NOMO-1 treated with dmso at 0.1 percent for 144 hours (cell line): Measurements from ENCODE around the gene CPSF3.
"Not testable (repeated sequence)": the region's sequence is repeated elsewhere in the genome, so short reads cannot be mapped to it uniquely, and the experiment has no call there.

Experiments
- DNase-seq: peaks from one replicate; lab custom pipeline; 2025; ENCODE audit not compliant: unreplicated experiment; lab: John Stamatoyannopoulos, UW

The CPSF3 gene

GRCh38 chr2:9498210-9498609 is 74.8 kb downstream of the CPSF3 start:
- DNase-seq: no peak

- DNase-seq: no peak
Measured at GRCh38 chr2:9508931-9509330, 85.5 kb downstream of the CPSF3 start.

- not testable (repeated sequence) for DNase-seq
Measured at GRCh38 chr2:9513946-9514345, 90.5 kb downstream of the CPSF3 start.

- no peak for DNase-seq
Measured at GRCh38 chr2:9517118-9517782, 93.8 kb downstream of the CPSF3 start.

GRCh38 chr2:9518163-9518562 is 94.7 kb downstream of the CPSF3 start:
- no peak for DNase-seq

GRCh38 chr2:9518780-9519179 is 95.3 kb downstream of the CPSF3 start:
- no peak for DNase-seq

GRCh38 chr2:9519250-9519649 is 95.8 kb downstream of the CPSF3 start:
- DNase-seq: no peak
